Activated CD4-positive, alpha-beta T cell treated with anti-CD3 and anti-CD28 coated beads, Interleukin-2, amount 50 U/mL, for 16 hours (primary cell): ENCODE results near the gene ZBTB16.

Experiments used
- DNase-seq: peaks from one replicate; pipeline ENCODE4 v3.0.0-alpha.2; 2020

ZBTB16 gene

DNA sequence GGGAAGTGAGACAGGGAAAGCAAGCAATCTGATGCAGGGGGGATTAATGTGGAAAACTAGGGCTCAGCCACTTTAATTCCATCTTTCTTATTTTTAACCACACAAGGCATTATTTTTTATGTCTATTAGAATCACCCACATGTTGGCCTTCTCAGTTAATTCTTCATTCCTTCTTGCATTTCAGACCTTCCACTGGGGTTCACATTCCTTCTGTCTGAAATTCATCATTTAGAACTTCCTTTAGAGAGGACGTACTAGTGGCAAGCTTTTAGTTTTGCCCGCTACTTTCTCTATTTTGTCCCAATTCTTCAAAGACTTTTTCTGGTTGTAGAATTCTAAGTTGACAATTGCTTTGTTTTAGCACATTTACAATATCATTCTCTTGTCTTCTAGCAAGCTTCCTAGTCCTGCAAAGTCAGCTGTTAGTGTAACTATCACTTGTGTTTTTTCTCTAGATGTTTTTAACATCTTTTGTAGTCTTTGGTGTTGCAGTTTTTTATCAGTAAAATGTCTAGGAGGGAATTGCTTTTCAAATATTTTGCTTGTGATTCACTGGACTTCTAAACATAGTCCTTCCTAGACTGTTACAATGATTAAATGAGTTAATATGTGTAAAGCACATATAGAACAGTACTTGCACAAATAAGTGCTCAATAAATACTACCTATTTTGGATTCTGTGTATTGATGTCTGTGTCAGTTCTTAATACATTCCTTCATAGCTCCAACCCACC, 231.2 kb downstream of the ZBTB16 start:
- no peak for DNase-seq

DNA sequence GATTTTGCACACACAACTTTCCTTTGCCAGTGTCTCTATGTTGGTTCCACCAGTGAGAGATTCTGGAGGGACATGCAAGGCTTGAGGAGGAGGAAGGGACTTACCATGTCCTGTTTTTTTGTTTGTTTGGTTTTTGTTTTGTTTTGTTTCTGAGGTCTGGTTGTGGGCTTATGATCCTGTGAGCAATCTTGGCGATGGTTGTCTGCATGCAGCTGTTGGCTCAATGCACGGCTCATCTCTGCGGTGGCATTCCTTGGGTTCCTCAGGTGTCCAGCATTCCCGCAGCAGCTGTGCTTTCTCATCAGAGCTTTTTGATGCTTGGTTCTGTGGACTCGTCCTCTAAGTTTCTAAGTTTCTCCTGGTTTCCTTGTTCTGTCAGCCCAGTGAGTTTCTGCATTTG, 231.9 kb downstream of the ZBTB16 start:
- no peak for DNase-seq

DNA sequence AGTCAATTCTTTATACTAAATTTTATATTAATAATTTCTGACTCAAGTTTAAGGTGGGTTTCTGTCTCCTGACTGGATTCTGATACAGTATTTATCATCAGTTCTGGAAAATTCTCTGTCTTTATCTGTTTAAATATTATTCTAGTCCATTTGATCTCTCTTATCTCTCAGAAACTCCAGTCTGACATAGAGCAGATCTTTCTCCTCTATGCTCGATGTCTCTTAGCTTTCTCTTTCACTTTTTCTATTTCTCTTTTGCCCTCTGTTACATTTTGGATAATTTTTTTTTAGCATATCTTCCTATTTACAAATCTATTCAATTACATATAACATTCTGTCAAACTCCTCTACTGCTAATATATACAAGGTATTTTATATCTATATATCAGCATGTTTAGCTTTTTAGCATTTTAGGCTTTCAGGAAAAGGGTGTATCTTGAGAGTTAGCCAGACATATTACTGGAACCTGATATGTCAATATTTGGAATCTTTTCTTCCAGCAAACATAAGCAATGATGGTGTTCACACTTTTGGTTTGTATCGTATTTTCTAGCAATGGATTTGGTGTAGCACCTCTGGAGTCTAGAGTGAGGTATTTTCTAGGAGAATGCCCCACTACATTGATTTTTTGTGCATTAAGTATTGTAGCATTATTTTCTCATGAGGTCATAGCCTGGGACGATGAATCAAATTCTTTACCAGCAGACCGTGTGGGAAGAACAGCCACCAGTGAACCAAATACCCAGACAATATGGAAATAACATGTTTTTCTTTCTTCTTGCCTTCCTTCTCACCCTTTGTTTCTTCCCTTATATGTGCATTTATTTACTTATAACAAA, 232.6 kb downstream of the ZBTB16 start:
- no peak for DNase-seq

DNA sequence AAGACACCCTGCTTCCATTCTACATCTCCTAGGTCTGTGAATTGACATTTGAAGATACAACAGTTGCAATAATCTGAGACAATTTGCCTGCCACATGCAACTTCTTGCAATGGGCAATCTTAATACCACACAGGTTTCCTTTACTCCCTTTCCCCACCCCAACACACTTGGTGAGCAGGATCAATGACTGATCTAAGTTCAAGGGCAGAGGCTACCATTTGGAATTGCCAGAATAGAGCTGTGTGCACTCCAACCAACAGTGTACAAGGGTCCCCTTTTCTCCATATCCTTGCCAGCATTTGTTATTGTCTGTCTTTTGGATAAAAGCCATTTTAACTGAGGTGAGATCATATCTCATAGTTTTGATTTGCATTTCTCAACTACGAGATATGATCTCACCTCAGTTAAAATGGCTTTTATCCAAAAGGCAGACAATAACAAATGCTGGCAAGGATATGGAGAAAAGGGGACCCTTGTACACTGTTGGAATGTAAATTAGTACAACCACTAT, 233.7 kb downstream of the ZBTB16 start:
- DNase-seq, result no peak

DNA sequence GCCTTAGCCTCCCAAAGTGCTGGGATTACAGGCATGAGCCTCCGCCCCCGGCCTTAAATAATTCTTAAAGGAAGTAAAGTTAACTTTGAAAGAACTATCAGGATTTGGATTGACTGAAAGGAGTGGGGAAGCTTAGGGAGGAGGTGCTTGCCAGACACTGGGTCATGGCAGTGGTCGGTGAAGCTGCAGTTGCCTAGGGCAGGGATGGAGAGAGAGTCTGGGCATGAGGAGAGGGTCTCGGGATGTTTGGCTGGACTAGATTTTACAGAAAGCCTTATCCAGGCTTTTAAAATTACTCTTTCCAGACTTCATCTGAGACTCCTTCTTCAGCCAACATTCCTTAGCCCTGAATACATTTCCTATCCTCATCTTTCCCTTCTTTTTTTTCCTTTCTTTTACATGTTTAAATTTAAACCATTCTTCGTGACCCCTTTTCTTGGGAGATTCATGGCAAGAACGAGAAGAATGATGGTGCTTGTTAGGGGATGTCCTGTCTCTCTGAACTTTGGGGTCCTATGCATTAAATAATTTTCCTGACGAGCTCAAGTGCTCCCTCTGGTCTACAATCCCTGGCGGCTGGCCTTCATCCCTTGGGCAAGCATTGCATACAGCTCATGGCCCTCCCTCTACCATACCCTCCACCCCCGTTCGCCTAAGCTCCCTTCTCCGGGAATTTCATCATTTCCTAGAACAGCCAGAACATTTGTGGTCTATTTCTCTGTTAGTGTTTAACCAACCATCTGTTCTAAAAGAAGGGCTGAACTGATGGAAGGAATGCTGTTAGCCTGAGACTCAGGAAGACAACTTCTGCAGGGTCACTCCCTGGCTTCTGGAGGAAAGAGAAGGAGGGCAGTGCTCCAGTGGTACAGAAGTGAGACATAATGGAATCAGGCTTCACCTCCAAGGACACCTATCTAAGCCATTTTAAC, 236.4 kb downstream of the ZBTB16 start, which contains the start of gene NNMT:
TSS of gene NNMT (plus strand) at position 724 of the 929 bp plus-strand sequence. CDS start at position 882, 158 bp downstream.
- DNase-seq, result no peak

DNA sequence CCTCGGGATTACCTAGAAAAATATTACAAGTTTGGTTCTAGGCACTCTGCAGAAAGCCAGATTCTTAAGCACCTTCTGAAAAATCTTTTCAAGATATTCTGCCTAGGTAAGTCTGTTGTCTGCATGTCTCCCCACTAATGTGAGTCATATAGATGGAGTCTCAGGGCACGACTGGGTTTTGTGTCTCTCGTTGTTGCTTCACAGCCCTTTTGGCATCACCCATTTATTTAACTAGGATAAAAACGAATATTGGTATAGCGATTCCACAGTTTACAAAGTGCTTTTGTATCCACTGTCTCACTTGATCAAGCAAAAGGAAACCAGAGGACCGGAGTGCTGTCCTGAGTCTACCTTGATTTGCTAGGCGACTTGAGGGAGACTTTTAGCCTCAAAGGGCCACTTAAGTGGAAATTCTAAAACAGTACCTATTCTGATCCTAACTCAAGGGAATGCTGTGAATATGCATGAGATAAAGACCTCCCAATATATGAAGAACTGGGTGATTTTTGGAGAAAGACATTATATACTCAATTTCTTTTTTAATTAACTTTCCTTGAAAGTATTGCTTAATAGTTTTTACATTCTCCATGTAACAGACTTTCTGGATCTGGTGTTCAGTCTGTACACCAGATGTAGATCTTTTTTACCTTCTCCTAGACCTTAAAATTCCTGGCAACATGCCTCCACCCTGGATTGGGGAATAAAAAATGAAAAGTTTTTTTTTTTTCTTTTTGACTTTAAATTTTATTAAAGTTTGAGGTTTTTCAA, 237.3 kb downstream of the ZBTB16 start:
- no peak for DNase-seq

DNA sequence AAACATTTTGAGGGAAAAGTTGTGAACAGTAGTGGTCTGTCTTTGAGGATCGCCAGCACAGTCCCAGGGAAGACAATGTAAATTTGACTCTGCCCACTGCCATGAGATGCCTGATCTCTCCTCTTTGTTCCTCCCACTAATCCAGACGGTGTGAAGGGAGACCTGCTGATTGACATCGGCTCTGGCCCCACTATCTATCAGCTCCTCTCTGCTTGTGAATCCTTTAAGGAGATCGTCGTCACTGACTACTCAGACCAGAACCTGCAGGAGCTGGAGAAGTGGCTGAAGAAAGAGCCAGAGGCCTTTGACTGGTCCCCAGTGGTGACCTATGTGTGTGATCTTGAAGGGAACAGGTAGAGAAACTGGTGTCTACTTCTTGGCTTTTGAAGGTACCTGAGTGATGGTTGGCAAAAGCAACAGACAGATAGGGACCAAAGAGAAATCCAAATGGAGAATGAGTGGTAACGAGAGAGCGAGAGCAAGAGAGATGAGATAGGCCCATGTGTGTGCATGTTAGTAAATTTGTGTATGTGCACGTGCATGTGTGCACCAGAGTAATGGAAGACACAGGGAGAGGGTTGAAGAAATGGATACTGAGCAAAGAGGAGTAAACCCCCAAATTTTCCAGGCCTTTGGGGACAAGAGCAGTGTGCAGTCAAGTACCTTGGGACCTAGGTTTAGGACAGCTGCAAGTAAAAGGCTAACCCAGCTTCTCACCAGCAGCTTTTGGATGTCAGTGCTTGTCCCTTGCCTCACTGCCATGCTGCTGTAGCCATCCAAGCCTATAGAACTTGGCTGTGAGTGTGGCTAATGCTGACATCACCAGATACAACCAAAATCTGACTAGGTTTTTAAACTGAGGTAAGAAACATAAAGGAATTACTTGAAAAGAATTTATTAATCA, 238.5 kb downstream of the ZBTB16 start:
- no peak for DNase-seq

DNA sequence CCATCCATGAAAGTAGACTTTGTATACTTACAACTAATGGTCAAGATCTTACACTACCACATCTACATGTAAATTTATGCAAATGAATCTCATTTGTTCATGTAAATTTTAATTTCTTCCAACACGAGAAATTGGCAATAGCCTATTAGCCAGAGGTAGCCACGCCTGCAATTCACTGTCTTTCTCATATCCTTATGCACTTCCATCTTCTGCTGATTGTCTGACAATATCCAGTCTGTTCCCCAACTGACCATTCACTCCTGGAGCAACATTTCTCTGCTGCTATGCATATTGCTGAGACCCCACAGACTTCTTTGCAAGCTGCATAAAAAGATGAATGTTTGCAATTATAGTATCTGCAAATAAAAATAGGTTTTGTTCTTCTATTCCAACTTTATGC, 239.2 kb downstream of the ZBTB16 start:
- DNase-seq, result no peak
